GM13976 (cell line): Measurements from ENCODE around the gene TTC34.

Source experiments
- DNase-seq: peaks from one replicate; pipeline ENCODE4 v3.0.0; 2012; ENCODE audit warnings: low spot score
- in situ Hi-C: fragments of 300-500 bp; cut with MboI; formaldehyde crosslinking; loops from one replicate; pipeline ENCODE4 v1.12.0; 2022; ENCODE audit warnings: low sequenced_read_pairs, mixed read lengths, inconsistent platforms; ENCODE audit not compliant: unreplicated experiment
- TF ChIP-seq, protein P1 (sequence below): IDR thresholded peaks from 2 replicates; pipeline ENCODE4 v1.5.1; 2012; ENCODE audit warnings: borderline replicate concordance, mild to moderate bottlenecking; ENCODE audit not compliant: insufficient read depth; ENCODE audit errors: extremely low read depth, missing control alignments, control extremely low read depth

TTC34 gene

DNA sequence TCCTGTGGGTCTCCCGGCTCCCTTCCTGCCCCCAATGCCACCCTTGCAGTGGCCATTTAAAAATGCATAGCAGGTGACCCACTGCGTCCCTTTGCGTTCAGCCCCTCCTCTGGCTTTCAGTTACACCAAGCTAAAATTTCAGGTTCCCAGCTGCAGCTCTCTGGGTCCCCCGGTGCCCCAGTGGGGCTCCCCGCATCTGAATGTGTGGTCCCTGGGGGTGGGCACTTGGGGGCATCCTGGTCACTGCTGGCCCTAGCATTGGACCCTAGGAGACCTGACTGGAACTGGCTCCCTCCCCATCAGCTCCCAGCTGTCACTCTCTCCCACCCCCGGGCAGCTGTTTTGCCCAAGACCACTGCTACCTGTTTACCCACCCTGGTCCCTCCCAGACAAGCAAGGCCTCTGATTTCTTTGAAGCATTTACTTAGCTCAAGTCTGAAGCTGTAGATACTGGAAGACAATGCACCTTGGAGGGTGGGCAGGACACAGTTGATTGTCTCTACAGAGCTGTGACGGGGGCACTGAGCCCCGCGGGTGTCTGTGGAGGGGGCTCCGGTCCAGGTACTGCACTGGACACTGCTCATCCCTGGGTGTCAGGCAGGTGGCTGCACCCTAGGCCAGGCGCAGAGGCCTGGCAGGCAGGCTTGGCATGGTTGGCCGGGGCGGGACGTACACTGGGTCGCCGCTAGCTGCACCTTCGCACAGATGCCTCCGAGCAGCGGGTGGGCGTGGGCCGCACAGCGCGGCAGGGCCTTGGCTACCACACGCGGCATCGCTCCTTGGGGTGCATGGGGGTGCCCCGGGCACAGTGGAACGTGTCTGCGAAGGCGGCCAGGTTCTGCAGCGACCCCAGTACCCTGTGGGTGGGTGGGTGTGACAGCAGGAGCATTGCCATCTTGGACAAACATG lies 211.0 kb downstream of the TTC34 start:
- TF ChIP-seq, protein P1, sequence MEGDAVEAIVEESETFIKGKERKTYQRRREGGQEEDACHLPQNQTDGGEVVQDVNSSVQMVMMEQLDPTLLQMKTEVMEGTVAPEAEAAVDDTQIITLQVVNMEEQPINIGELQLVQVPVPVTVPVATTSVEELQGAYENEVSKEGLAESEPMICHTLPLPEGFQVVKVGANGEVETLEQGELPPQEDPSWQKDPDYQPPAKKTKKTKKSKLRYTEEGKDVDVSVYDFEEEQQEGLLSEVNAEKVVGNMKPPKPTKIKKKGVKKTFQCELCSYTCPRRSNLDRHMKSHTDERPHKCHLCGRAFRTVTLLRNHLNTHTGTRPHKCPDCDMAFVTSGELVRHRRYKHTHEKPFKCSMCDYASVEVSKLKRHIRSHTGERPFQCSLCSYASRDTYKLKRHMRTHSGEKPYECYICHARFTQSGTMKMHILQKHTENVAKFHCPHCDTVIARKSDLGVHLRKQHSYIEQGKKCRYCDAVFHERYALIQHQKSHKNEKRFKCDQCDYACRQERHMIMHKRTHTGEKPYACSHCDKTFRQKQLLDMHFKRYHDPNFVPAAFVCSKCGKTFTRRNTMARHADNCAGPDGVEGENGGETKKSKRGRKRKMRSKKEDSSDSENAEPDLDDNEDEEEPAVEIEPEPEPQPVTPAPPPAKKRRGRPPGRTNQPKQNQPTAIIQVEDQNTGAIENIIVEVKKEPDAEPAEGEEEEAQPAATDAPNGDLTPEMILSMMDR, result no peak
- DNase-seq, result no peak
- in situ Hi-C loops, result no loop called here

DNA sequence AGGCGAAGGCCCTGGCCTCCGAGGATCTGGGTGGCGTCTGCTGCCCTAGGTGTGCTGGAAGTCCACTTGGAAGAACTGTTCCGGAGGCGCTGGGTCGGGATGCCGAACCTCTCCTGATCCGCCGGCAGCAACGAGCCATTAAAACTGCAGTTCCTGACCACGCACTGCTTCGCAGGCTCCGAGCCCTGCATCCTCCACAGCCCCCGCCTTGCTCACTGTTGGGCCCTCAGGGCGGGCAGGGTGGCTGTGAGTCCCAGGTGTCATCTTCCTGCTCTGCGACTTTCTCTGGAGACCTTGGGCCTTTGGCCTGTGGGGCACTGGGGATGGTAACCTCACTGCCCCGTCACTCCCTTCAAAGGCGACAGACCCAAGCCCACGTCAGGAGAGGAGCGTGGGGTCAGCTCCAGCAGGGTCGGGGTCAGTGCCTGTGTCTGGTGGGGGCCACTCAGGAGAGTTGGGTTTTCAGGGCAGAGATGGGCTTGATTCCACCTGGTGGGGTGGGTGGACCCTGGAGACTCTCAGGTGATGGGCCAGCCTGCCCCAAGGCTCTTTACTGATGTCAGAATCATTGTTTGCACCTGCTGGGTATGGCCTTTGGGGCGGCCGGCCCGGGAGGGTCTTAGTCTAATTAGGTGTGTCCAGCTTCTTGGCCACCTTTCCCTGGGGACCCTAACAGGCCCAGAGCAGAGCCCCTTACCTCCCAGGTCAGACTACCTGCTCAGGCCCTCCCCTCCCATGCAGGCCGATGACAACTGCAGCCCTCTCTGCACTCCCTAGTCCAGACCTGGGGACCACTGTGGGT lies 211.9 kb downstream of the TTC34 start:
- no peak for DNase-seq
- TF ChIP-seq, protein P1, result no peak
- in situ Hi-C loops, result no loop called here

DNA sequence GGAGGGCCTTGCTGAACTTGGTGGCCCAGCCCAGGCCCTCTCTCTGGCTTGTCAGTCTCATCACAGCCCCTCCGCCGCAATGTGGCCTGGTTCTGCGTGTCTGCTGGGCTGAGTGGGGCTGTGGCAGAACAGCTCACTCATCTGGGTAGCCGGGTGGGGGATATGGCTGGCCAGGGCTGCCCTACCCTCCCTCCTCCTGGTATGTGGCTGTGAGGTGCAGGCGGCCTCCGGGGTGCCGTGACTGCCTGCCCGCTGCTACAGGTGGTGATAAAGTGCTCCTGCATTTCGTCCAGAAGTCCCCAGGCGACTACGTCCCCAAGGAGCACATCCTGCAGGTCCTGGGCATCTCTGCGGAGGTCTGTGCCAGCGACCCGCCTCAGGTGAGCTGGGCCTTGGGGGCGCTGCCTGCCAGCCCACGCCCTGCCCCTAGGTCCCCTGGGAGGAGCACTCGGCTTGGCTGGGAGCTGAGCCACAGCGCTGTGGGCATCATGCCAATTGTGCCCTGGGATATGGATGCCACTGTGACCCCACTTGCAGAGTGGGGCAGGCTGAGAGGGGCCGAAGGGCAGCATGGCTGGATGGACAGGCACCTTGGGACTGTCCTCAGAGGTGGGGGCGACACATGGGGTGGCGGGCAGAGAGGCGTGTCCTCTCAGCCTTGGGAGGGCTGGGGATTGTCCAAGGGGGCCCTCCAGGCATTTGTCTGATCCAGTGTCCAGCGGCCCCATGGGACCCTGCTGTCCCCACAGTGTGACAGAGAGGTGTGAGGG lies 212.6 kb downstream of the TTC34 start:
- in situ Hi-C loops, result no loop called here
- no peak for DNase-seq
- TF ChIP-seq, protein P1, result no peak

DNA sequence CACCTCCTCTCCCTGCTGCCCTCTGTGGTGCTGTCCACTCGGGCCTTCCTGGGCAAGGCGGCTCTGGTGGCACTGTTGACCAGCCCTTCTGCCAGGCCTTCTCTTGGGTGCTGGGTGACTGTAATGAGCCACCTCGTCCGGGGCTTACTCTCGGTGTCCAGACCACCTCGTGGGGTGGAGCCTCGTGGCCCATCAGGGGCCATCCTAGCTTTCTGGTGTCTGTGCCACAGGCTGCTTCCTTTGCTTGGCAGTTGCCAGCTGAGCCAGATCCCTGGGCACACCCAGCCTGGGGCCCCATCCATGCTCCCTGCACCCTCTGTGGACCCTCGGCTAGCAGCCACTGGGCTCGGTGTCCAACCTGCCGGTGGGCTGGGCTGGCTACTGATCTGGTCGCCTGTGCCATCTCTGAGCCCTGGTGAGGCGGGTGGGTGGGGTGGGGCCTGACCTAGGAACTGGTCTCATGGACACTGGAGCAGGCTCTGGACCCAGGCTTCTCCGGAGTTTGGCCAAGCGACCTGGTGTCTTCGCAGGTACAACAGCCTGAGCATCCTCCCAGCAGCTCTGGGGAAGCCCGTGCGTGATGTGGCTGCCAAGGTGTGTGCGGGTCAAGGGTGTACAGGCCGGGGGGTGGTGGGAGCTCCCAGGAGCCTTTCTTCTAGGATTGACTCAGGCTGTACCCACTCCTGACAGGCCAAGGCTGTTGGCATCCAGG lies 213.5 kb downstream of the TTC34 start:
- TF ChIP-seq, protein P1, result no peak
- no peak for DNase-seq

DNA sequence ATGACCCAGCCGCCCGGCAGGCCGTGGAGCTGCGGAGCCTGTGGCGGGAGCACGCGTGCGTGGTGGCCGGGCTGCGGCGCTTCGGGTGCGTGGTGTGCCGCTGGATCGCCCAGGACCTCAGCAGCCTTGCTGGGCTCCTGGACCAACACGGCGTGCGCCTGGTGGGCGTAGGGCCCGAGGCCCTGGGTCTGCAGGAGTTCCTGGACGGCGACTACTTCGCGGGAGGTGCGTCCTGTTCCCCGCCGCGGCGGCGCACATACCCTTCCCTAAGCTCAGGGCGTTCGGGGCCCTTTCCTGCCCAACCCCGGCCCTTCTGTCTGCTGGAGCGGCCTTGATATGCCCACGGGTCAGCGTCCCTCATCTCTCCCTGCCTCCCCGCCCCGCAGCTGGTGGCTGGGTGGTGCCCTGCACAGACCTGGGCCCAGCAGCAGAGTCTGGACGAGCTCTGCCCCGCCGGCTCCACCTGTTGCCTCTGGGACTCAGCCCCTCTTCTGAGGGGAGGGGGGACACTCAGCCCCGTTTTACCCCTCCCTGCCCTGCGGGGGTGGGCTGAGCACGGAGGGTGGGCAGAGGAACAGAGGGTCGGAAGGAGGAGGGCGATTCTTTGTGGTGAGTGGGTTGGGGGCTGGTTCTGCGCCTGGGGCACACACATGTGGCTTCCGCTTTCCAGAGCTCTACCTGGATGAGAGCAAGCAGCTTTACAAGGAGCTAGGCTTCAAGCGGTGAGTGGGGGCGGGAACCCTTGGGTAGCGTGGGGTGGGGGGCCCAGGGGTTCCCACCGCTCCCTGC lies 214.2 kb downstream of the TTC34 start:
- in situ Hi-C loops, result no loop called here
- TF ChIP-seq, protein P1, result no peak
- peak; percentile 65 for DNase-seq

More for the DNA sequence above, 213.5 kb downstream of the TTC34 start:
- in situ Hi-C loops, result no loop called here
